Astrocyte of the cerebellum (primary cell): ENCODE results near the gene ASGR2.

Experiments used
- DNase-seq: peaks from one replicate; pipeline ENCODE4 v3.0.0-alpha.2; 2011; ENCODE audit warnings: low read depth
- H3K4me3 ChIP-seq: 2 replicates; pipeline ENCODE4 v1.5.1; 2011; ENCODE audit warnings: mild to moderate bottlenecking, low read depth, low read length, moderate library complexity
- in situ Hi-C: cut with HindIII; loops from 2 replicates; pipeline ENCODE4 v1.10.0; 2017; ENCODE audit warnings: low sequenced_read_pairs
- TF ChIP-seq, protein P1 (sequence below): IDR thresholded peaks from 2 replicates; pipeline ENCODE4 v1.5.1; 2012; ENCODE audit warnings: low read length, low read depth, moderate library complexity, mild to moderate bottlenecking; ENCODE audit errors: missing control alignments

The ASGR2 gene

DNA sequence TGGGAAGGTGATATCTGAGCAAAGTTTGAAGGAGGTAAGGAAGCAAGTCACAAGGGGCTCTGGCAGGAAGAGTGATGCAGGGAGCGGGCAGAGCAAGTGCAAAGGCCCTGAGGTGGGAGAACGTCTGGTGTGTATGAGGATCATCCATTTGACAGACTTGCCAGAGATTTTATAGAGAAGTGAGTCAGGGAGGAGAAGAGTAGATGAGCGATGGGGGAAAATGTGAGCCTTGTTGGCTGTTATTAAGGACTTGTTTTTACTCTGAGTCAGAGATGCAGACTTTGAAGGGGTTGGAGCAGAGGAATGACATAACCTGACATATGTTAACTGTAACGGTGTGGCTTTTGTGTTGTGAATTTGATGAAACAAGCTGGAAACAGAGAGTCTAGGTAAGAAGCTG is 31.0 kb downstream of the ASGR2 start:
- no peak for DNase-seq
- TF ChIP-seq, protein P1, sequence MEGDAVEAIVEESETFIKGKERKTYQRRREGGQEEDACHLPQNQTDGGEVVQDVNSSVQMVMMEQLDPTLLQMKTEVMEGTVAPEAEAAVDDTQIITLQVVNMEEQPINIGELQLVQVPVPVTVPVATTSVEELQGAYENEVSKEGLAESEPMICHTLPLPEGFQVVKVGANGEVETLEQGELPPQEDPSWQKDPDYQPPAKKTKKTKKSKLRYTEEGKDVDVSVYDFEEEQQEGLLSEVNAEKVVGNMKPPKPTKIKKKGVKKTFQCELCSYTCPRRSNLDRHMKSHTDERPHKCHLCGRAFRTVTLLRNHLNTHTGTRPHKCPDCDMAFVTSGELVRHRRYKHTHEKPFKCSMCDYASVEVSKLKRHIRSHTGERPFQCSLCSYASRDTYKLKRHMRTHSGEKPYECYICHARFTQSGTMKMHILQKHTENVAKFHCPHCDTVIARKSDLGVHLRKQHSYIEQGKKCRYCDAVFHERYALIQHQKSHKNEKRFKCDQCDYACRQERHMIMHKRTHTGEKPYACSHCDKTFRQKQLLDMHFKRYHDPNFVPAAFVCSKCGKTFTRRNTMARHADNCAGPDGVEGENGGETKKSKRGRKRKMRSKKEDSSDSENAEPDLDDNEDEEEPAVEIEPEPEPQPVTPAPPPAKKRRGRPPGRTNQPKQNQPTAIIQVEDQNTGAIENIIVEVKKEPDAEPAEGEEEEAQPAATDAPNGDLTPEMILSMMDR, result no peak
- H3K4me3 ChIP-seq, result no peak overlapping the region
- in situ Hi-C loops, result no loop called here

DNA sequence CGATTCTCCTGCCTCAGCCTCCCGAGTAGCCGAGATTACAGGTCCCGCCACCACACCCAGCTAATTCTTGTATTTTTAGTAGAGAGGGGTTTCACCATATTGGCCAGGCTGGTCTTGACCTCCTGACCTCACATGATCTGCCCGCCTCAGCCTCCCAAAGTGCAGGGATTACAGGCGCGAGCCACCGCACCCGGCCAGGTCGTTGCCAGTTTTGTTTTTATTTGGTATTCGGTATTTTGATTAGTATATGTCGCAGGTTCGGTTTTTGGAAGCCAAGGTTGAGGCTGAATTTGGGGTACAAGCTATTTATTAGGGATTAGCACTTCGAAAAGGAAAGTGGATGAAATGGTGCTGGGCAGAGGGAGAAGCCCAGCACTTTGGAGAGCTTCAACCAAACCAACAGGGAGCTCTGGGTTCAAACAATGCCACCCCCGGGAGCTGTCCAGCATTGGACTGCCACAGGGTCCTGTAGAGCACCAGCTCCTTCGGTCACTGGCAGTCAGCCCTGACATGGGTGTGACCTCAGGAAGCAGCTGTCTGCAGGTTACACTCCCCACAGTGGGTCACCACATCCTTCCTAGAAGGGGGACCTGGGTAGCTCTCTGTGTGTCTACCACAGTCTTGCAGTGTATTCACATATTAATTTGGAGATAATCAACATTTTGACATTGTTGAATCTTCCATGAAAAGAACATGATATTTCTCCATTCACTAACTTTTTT is 33.1 kb downstream of the ASGR2 start:
- DNase-seq, result no peak
- in situ Hi-C loops, result no loop called here
- TF ChIP-seq, protein P1, result no peak
- no peak overlapping the region for H3K4me3 ChIP-seq

DNA sequence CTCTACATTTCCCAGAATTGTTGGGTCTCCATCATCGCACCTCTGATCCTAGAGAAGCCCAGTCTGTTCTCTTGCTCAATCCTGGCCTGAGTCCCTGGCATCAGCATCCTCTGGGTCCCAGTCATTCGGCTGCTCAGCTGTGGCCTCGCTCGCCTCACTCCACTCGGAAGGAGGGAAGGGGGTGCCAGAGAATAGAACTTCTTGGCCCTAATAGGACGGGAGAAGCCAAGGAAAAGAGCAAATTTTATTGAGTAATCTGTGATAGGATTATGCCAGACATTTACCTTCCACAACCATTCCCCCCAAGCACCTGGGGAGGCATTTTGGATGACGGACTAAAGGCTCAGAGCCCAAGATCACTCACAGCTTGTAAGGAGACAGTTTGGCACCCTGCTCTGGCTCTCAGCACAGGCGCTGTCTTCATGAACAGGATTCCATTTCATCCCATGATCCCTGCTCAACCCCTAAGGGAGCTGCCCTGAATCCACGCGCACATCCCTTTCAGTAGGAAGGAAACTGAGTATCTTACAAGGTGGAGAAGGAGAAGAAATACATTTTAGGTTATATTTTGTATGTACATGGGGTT is 34.1 kb downstream of the ASGR2 start:
- TF ChIP-seq, protein P1, result no peak
- in situ Hi-C loops, result no loop called here
- DNase-seq, result no peak
- no peak overlapping the region for H3K4me3 ChIP-seq

DNA sequence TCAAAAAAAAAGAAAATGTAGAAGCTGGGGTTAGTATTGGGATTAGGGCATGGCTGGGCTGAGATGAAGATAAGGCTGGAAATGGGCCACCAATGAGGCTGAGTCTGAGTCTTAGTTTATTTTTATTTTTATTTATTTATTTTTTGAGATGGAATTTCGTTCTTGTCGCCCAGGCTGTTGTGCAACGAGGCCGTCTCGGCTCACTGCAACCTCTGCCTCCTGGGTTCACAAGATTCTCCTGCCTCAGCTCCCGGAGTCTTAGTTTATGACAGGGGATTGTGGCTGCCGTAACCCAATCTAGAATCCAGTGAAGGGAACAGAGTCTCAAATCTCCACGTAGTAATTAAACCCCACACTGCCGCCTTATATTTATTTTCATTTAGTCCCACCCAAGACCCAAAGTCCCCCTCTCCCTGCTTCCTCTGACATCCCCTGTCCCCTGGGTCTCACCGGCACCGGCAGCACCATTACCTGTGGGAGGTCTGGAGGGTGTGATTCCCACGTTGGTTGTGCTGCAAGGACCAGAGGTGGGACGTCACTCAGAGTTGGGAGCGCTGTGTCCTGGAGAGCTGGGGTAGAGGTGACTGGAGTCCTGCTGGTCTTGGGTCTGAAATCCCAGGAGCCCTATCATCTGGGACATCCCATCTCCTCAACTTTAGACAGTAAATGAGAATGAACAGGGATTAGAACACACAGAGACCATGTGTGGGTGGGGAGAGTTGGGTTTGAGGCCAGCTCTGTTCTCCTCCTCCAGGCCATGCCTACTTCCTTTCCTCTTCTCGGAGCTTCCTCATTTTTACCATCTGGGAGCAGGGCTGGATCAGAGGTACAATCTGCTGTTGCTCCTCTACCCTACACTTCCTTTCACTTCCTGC is 34.8 kb downstream of the ASGR2 start, which contains the start of gene CLEC10A:
Gene CLEC10A (minus strand): TSS at position 671 of the 875 bp plus-strand sequence. CDS start 1,439 bp downstream, outside the sequence.
- in situ Hi-C loops, result no loop called here
- no peak within 1 kb of the TSS for H3K4me3 ChIP-seq
- no peak for DNase-seq
- TF ChIP-seq, protein P1, result no peak

DNA sequence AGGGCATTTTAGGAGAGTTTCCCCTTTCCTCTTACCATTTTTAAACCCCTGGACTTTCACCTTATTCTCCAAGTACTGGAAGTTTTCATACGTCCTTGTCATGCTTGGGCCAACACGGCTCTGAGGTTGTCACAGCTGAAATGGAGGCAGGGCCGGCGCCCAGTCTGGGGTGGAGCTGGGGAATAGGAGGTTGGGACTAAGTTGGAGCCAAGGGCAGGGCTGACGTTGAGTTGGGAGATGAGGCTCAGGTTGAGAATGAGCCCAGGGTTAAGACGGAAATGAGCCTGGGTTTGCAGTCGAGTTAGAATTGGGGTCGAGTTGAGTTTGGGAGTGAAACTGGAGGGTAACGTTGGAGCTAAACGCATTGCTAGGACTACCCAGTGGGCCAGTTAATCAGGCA is 35.9 kb downstream of the ASGR2 start:
- in situ Hi-C loops, result no loop called here
- TF ChIP-seq, protein P1, result no peak
- H3K4me3 ChIP-seq, result no peak overlapping the region
- no peak for DNase-seq

DNA sequence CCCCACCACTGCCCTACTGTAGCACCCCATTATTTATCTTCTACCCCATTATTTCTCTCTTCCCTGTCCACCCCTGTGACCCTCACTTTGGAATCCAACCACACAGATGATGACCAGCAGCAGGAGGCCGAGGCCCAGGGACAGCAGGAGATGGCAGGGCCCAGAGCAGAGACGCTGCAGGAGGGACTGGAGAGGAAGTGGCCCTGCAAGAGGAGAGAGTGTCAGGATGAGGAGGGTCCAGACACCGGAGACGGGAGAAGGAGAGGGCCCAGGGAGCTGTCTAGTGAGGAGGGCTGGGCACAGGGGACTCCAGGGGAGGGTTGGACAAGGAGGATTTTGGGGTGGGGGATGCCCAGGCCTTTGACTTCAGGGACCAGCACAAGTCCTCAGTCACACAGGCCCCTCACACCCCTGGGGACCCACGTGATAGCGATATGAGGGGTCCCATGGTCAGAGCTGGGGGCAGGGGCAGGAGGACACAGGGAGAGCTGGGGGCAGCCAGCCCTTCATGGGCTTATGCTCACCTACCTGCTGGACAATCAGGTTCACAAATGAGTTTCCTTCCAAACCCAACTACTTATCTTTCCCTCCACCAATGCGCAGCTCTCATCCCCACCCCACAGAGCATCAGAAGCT is 36.6 kb downstream of the ASGR2 start:
- TF ChIP-seq, protein P1, result no peak
- in situ Hi-C loops, result no loop called here
- no peak for DNase-seq
- H3K4me3 ChIP-seq, result no peak overlapping the region
